ENCODE measurements around the gene ERGIC1.

- TF ChIP-seq CTCF (IDR thresholded peaks at IDR 0.05) (no peak), POLR2A (IDR thresholded peaks at IDR 0.05) (no peak), EP300 (IDR thresholded peaks at IDR 0.05) (no peak)
Observed at GRCh38 chr5:172820046-172820767, 13.8 kb upstream of the ERGIC1 start.

Measured in ovary (tissue), 3 donors.